A673 (cell line): ENCODE results near the gene ZMPSTE24. TPM values are rescaled to one million over a fixed set of nuclear protein-coding genes. Genes with fewer than 3 reads are reported as not detected.

Experiments used
- BruUV-seq: library from RNA; stranded (reverse); fragments of 400-500 nt; replicated peaks from 2 replicates; lab custom pipeline; 2021; lab: Mats Ljungman, UMichigan
- CTCF ChIA-PET: fragments of 300-600 bp; sonication (Branson Sonifier 250); formaldehyde crosslinking; loops from one replicate; lab custom pipeline; 2022; ENCODE audit warnings: antibody characterized with exemption; lab: Charles Lee
- POLR2A ChIA-PET: fragments of 300-600 bp; sonication (Branson Sonifier 250); formaldehyde crosslinking; loops from one replicate; lab custom pipeline; 2022; ENCODE audit warnings: antibody characterized with exemption; ENCODE audit not compliant: low non-redundant PET; lab: Charles Lee
- DNase-seq: peaks from one replicate; pipeline ENCODE4 v3.0.0-alpha.2; 2015; ENCODE audit warnings: low spot score
- H3K27ac ChIP-seq: fragments of 200-600 bp; sonication (generic); 2 replicates; pipeline ENCODE4 v1.5.1; 2016; ENCODE audit warnings: mixed run types, low read depth, mild to moderate bottlenecking, mixed read lengths, antibody characterized with exemption, low read length; ENCODE audit not compliant: poor library complexity, severe bottlenecking
- H3K27me3 ChIP-seq: fragments of 200-600 bp; sonication (generic); replicated peaks from 2 replicates; pipeline ENCODE4 v1.6.1; 2017; ENCODE audit warnings: mixed run types, low read depth, mild to moderate bottlenecking, mixed read lengths, antibody characterized with exemption, low read length; ENCODE audit not compliant: insufficient read depth, poor library complexity
- H3K36me3 ChIP-seq: fragments of 200-600 bp; sonication (generic); 2 replicates; pipeline ENCODE4 v1.6.1; 2016; ENCODE audit warnings: mixed run types, mild to moderate bottlenecking, mixed read lengths, antibody characterized with exemption, low read length; ENCODE audit not compliant: insufficient read depth, poor library complexity, severe bottlenecking
- H3K4me1 ChIP-seq: fragments of 200-600 bp; sonication (generic); 2 replicates; pipeline ENCODE4 v1.6.1; 2017; ENCODE audit warnings: mixed run types, mild to moderate bottlenecking, mixed read lengths, antibody characterized with exemption, low read length; ENCODE audit not compliant: insufficient read depth, poor library complexity, severe bottlenecking
- H3K4me3 ChIP-seq: fragments of 200-600 bp; sonication (generic); 2 replicates; pipeline ENCODE4 v1.5.1; 2016; ENCODE audit warnings: low read depth, mixed run types, mild to moderate bottlenecking, mixed read lengths, low read length; ENCODE audit not compliant: poor library complexity, severe bottlenecking
- H3K9me3 ChIP-seq: fragments of 200-600 bp; sonication (generic); 2 replicates; pipeline ENCODE4 v1.6.1; 2016; ENCODE audit warnings: mixed run types, low read depth, mild to moderate bottlenecking, mixed read lengths, antibody characterized with exemption, low read length; ENCODE audit not compliant: poor library complexity, severe bottlenecking
- EZH2 ChIP-seq: fragments of 200-600 bp; sonication (generic); IDR thresholded peaks from 2 replicates; pipeline ENCODE4 v1.6.1; 2017; ENCODE audit warnings: borderline replicate concordance, low read depth, mild to moderate bottlenecking, mixed read lengths, antibody characterized with exemption, low read length; ENCODE audit not compliant: poor library complexity, severe bottlenecking
- intact Hi-C: fragments of 100-400 bp; cut with micrococcal nuclease; formaldehyde crosslinking; loops from one replicate; pipeline ENCODE4 v1.10.0; 2022; ENCODE audit not compliant: unreplicated experiment
- total RNA-seq: library from RNA; stranded (reverse); gene quantifications from 2 replicates; pipeline ENCODE4 v1.2.3, GENCODE V29; 2021
- TF ChIP-seq, protein P1 (sequence below): fragments of 300-800, 200-600 bp; sonication (generic); conservative IDR thresholded peaks from 2 replicates; pipeline ENCODE4 v1.5.1; 2017; ENCODE audit warnings: low read depth, mild to moderate bottlenecking, antibody characterized with exemption, low read length, moderate library complexity, mixed read lengths

The ZMPSTE24 gene
- total RNA-seq, 1 experiment from 2014 or later: 72.1 TPM

DNA sequence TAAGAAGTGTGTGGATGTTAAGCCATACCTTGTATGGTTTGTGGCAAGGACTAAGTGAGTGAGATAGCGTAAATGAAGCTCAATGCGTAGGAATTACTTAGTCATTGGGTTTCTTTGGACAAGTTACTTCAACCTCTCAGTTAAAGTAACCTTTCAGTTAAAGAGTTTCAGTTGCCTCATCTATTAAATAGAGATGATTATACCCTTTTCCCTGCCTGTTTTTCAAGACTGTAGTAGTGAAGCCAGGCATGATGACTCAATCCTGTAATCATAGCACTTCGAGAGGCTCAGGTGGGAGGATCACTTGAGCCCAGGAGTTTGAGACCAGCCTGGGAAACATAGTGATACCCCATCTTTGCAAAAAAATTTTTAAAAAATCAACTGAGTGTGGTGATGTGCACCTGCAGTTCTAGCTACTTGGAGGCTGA lies 6.3 kb downstream of the ZMPSTE24 start:
- ChIA-PET CTCF (no interaction called here), POLR2A (no interaction called here)
- H3K4me3 ChIP-seq: no peak overlapping the region
- no peaks in the 10 kb centered on the region for H3K27me3 ChIP-seq
- TF ChIP-seq, protein P1, sequence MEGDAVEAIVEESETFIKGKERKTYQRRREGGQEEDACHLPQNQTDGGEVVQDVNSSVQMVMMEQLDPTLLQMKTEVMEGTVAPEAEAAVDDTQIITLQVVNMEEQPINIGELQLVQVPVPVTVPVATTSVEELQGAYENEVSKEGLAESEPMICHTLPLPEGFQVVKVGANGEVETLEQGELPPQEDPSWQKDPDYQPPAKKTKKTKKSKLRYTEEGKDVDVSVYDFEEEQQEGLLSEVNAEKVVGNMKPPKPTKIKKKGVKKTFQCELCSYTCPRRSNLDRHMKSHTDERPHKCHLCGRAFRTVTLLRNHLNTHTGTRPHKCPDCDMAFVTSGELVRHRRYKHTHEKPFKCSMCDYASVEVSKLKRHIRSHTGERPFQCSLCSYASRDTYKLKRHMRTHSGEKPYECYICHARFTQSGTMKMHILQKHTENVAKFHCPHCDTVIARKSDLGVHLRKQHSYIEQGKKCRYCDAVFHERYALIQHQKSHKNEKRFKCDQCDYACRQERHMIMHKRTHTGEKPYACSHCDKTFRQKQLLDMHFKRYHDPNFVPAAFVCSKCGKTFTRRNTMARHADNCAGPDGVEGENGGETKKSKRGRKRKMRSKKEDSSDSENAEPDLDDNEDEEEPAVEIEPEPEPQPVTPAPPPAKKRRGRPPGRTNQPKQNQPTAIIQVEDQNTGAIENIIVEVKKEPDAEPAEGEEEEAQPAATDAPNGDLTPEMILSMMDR: no peak
- no peak for TF ChIP-seq EZH2
- H3K27ac ChIP-seq: no peak overlapping the region
- H3K9me3 ChIP-seq: no peaks in the 10 kb centered on the region
- DNase-seq: no peak
- no TSS peak for BruUV-seq
- intact Hi-C loops: no loop called here
- H3K36me3 ChIP-seq: peaks cover 63% of the 10 kb centered on the region
- H3K4me1 ChIP-seq: no peaks in the 10 kb centered on the region

DNA sequence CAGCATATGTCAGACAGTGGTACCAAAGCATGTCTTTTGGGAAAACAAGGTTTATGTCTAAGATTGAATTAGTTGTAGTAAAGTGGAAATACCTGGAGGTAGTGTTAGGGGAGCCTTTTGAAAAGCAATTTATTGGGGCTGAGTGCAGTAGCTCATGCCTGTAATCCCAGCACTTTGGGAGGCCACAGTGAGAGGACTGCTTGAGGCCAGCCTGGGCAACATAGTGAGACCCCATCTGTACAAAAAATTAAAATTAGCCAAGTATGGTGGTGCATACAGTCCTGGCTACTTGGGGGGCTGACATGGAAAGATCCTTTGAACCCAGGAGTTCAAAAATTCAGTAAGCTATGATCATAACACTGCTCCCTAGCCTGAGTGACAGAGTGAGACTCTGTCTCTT lies 7.3 kb downstream of the ZMPSTE24 start:
- CTCF ChIA-PET: no interaction called here
- BruUV-seq: no TSS peak

DNA sequence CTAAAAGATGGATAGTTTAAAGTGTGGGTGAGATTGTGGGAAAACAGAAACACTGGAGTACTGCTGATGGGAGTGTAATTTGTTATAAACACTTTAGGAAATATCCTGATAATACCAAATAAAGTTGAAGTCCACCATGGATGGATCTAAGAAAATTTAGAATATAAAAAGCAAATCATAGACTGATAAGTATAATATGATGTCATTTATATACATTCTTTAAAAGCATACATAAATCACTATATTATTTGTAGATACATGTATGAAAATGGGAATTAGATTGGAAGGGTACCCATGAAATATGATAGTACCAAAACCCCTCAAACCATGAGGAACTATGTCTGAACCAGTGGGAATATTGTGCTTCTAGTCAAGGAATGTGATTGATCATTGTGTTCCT lies 7.9 kb downstream of the ZMPSTE24 start:
- H3K27ac ChIP-seq: no peak overlapping the region
- DNase-seq: no peak
- no peaks in the 10 kb centered on the region for H3K27me3 ChIP-seq
- peaks cover 68% of the 10 kb centered on the region for H3K36me3 ChIP-seq
- ChIA-PET CTCF (no interaction called here), POLR2A (no interaction called here)
- no peak overlapping the region for H3K4me3 ChIP-seq
- no peaks in the 10 kb centered on the region for H3K4me1 ChIP-seq
- H3K9me3 ChIP-seq: no peaks in the 10 kb centered on the region
- TF ChIP-seq, protein P1: no peak
- TF ChIP-seq EZH2: no peak
- BruUV-seq: no TSS peak
- intact Hi-C loops: no loop called here

More for the DNA sequence above, 7.3 kb downstream of the ZMPSTE24 start:
- H3K36me3 ChIP-seq: peaks cover 68% of the 10 kb centered on the region
- H3K4me3 ChIP-seq: no peak overlapping the region
- no peaks in the 10 kb centered on the region for H3K9me3 ChIP-seq
- intact Hi-C loops: no loop called here
- H3K27me3 ChIP-seq: no peaks in the 10 kb centered on the region
- no peak for DNase-seq
- no peak overlapping the region for H3K27ac ChIP-seq
- POLR2A ChIA-PET: no interaction called here
- TF ChIP-seq, protein P1: no peak
- no peaks in the 10 kb centered on the region for H3K4me1 ChIP-seq
